K562 (cell line): ENCODE data around the gene SMARCA4. TPM values are rescaled to one million over a fixed set of nuclear protein-coding genes. Genes with fewer than 3 reads are reported as not detected.
A peak's percentile ranks its signal among the peaks of the same experiment; 100 is the strongest.

Experiments
- CHD1 ChIP-seq: fragments of 200-600 bp; sonication (generic); IDR thresholded peaks from one replicate; pipeline ENCODE4 v1.6.1; 2012; ENCODE audit warnings: mild to moderate bottlenecking, moderate library complexity, low read length, inconsistent platforms
- EGR1 ChIP-seq: fragments of 450-650 bp; conservative IDR thresholded peaks from 2 replicates; pipeline ENCODE4 v1.6.1; 2017; ENCODE audit warnings: mild to moderate bottlenecking
- ELK3 ChIP-seq: fragments of 450-650 bp; formaldehyde crosslinking; IDR thresholded peaks from 2 replicates; pipeline ENCODE4 v1.4.0; 2020; ENCODE audit warnings: mild to moderate bottlenecking
- FOXA1 ChIP-seq: fragments of 450-650 bp; IDR thresholded peaks from 2 replicates; pipeline ENCODE4 v1.6.1; 2016; ENCODE audit warnings: mild to moderate bottlenecking, borderline replicate concordance
- GTF3C2 ChIP-seq: IDR thresholded peaks from 3 replicates; pipeline ENCODE4 v1.6.1; 2011; ENCODE audit warnings: borderline replicate concordance, mild to moderate bottlenecking, moderate library complexity; ENCODE audit not compliant: insufficient read length; ENCODE audit errors: extremely low read depth
- MED1 ChIP-seq: sonication (generic); formaldehyde crosslinking; IDR thresholded peaks from 2 replicates; pipeline ENCODE4 v1.8.1; 2023; ENCODE audit warnings: missing genetic modification reagents, borderline replicate concordance
- MYC ChIP-seq, 2 experiments: fragments of 250-450 bp in 1 of 2; sonication (Bioruptor Pico) in 1 of 2; IDR thresholded peaks; 2 replicates each; pipeline versions ENCODE4 v1.5.1 to v1.6.1; 2012 to 2021; ENCODE audit warnings: low read depth in 2 of 2, borderline replicate concordance in 1 of 2, improper control_type of control experiment in 1 of 2, low read length in 1 of 2, mild to moderate bottlenecking in 1 of 2, moderate library complexity in 1 of 2
- NELFE ChIP-seq: IDR thresholded peaks from 2 replicates; pipeline ENCODE4 v1.6.1; 2011; ENCODE audit warnings: mild to moderate bottlenecking; ENCODE audit not compliant: insufficient read depth, insufficient read length
- NFIC ChIP-seq: fragments of 450-650 bp; IDR thresholded peaks from 2 replicates; pipeline ENCODE4 v1.6.1; 2017; ENCODE audit warnings: mild to moderate bottlenecking, inconsistent platforms
- NRF1 ChIP-seq, 2 experiments: fragments of 450-650 bp; IDR thresholded peaks in 1 of 2; conservative IDR thresholded peaks in 1 of 2; 2 replicates each; pipeline ENCODE4 v1.6.1; 2014; ENCODE audit warnings: mild to moderate bottlenecking in 2 of 2
- POLR2G ChIP-seq: fragments of 200-400 bp; formaldehyde crosslinking; IDR thresholded peaks from 2 replicates; pipeline ENCODE4 v1.6.1; 2017; ENCODE audit warnings: low read depth, mild to moderate bottlenecking, antibody characterized with exemption, low read length, moderate library complexity
- POLR3G ChIP-seq: IDR thresholded peaks from 2 replicates; pipeline ENCODE4 v1.6.1; 2011; ENCODE audit not compliant: insufficient read length, insufficient replicate concordance; ENCODE audit errors: extremely low read depth
- PREB ChIP-seq: sonication (generic); formaldehyde crosslinking; IDR thresholded peaks from 2 replicates; pipeline ENCODE4 v1.8.1; 2023; ENCODE audit warnings: mild to moderate bottlenecking, missing genetic modification reagents
- PYGO2 ChIP-seq: fragments of 450-650 bp; IDR thresholded peaks from 2 replicates; pipeline ENCODE4 v1.6.1; 2016; ENCODE audit warnings: mild to moderate bottlenecking, missing genetic modification characterization, moderate library complexity, missing compliant biosample characterization
- RBM25 ChIP-seq: fragments of 200-400 bp; formaldehyde crosslinking; IDR thresholded peaks from 2 replicates; pipeline ENCODE4 v1.6.1; 2018; ENCODE audit warnings: low read length, low read depth, moderate library complexity; ENCODE audit not compliant: severe bottlenecking
- SMARCA4 ChIP-seq: fragments of 450-650 bp; IDR thresholded peaks from 2 replicates; pipeline ENCODE4 v1.6.1; 2016
- USF2 ChIP-seq: sonication (generic); formaldehyde crosslinking; IDR thresholded peaks from 2 replicates; pipeline ENCODE4 v1.5.0; 2020; ENCODE audit warnings: missing genetic modification reagents
- ZEB2 ChIP-seq: fragments of 450-650 bp; IDR thresholded peaks from 2 replicates; pipeline ENCODE4 v1.6.1; 2016
- ZKSCAN8 ChIP-seq: fragments of 200-800 bp; sonication (Bioruptor generic); IDR thresholded peaks from 2 replicates; pipeline ENCODE4 v1.6.1; 2016; ENCODE audit warnings: missing genetic modification characterization, missing compliant biosample characterization
- ZNF395 ChIP-seq: fragments of 200-800 bp; sonication (Bioruptor generic); IDR thresholded peaks from 2 replicates; pipeline ENCODE4 v1.6.1; 2017; ENCODE audit warnings: missing genetic modification characterization, missing compliant biosample characterization
- ZNF785 ChIP-seq: fragments of 250-450 bp; sonication (Bioruptor Pico); IDR thresholded peaks from 2 replicates; pipeline ENCODE4 v1.4.0; 2020; ENCODE audit warnings: mild to moderate bottlenecking
- polyA plus RNA-seq, 8 experiments: library from polyadenylated mRNA; depleted of rRNA in 4 of 8; stranded (reverse) in 5 of 8; unstranded in 3 of 8; fragments of >200 nt; fragmentation: Nextera tagmentation in 2 of 8; fragmentation: Illumina TruSeq in 1 of 8; extraction: Ambion mirVana in 2 of 8; extraction: Trizol in 1 of 8; gene quantifications; 2 replicates each; pipeline versions ENCODE4 v1.2.1 to v1.2.3, GENCODE V29; 2011 to 2014; ENCODE audit warnings: inconsistent platforms in 1 of 8, missing spikeins in 1 of 8
- total RNA-seq, 7 experiments: library from RNA; depleted of rRNA in 6 of 7; stranded (reverse); fragments of >200 nt in 6 of 7; fragmentation: Illumina TruSeq in 2 of 7; extraction: Trizol in 2 of 7; gene quantifications; 2 replicates each; pipeline versions ENCODE4 v1.2.1 to v1.2.3, GENCODE V29; 2011 to 2021; ENCODE audit warnings: low replicate concordance in 1 of 7

The SMARCA4 gene
- total and polyA plus RNA-seq, 9 of the 15 experiments (the other 6 are each of a cell fraction or from before 2014, with no cell fraction given), result 19.3 to 207 (median 52.1) TPM

GRCh38 chr19:10935371-10936059 lies 25.3 kb upstream of the SMARCA4 start (continued):
- no peak for TF ChIP-seq GTF3C2
- no peak for TF ChIP-seq RBM25
- TF ChIP-seq POLR2G, result no peak
- TF ChIP-seq SMARCA4, result peak; percentile 51
- peak; percentile 67 to 71 for TF ChIP-seq NRF1 (conservative IDR thresholded peaks at IDR 0.05 in 1 of 2, IDR thresholded peaks at IDR 0.05 in 1 of 2)
- TF ChIP-seq PREB (CRISPR knock-in tag), result no peak
- no peak for TF ChIP-seq PYGO2 (tag)
- no peak for TF ChIP-seq POLR3G
- no peak for TF ChIP-seq ZNF785
- TF ChIP-seq EGR1, result no peak; the same call in 1 of the 2 replicates
- TF ChIP-seq CHD1, result no peak
- TF ChIP-seq ZEB2, result no peak
- no peak for TF ChIP-seq ZNF395 (CRISPR knock-in tag)
- no peak for TF ChIP-seq ELK3 (CRISPR knock-in tag)
- TF ChIP-seq MED1 (CRISPR knock-in tag), result no peak
- TF ChIP-seq MYC (IDR thresholded peaks at IDR 0.05; ENCODE audit: low read depth, low read length), result no peak
- TF ChIP-seq MYC (CRISPR knock-in tag; IDR thresholded peaks at IDR 0.05; ENCODE audit: borderline replicate concordance, low read depth), result no peak
- TF ChIP-seq USF2 (CRISPR knock-in tag), result no peak
- TF ChIP-seq NELFE, result no peak
- TF ChIP-seq FOXA1, result no peak
- no peak; the same call in 1 of the 2 replicates for TF ChIP-seq NFIC
- no peak for TF ChIP-seq ZKSCAN8 (CRISPR knock-in tag)
